Retinal pigment epithelial cell (primary cell): ENCODE results near the gene ZC3H18.

Source experiments
- DNase-seq: peaks from one replicate; pipeline ENCODE4 v3.0.0-alpha.2; 2010; ENCODE audit warnings: low read depth
- H3K4me3 ChIP-seq: 2 replicates; pipeline ENCODE4 v1.5.1; 2011; ENCODE audit warnings: mild to moderate bottlenecking, low read length, control low read depth, moderate library complexity
- TF ChIP-seq, protein P1 (sequence below): conservative IDR thresholded peaks from 2 replicates; pipeline ENCODE4 v1.5.1; 2011; ENCODE audit warnings: low read depth, low read length, control low read depth, inconsistent platforms

The ZC3H18 gene

DNA sequence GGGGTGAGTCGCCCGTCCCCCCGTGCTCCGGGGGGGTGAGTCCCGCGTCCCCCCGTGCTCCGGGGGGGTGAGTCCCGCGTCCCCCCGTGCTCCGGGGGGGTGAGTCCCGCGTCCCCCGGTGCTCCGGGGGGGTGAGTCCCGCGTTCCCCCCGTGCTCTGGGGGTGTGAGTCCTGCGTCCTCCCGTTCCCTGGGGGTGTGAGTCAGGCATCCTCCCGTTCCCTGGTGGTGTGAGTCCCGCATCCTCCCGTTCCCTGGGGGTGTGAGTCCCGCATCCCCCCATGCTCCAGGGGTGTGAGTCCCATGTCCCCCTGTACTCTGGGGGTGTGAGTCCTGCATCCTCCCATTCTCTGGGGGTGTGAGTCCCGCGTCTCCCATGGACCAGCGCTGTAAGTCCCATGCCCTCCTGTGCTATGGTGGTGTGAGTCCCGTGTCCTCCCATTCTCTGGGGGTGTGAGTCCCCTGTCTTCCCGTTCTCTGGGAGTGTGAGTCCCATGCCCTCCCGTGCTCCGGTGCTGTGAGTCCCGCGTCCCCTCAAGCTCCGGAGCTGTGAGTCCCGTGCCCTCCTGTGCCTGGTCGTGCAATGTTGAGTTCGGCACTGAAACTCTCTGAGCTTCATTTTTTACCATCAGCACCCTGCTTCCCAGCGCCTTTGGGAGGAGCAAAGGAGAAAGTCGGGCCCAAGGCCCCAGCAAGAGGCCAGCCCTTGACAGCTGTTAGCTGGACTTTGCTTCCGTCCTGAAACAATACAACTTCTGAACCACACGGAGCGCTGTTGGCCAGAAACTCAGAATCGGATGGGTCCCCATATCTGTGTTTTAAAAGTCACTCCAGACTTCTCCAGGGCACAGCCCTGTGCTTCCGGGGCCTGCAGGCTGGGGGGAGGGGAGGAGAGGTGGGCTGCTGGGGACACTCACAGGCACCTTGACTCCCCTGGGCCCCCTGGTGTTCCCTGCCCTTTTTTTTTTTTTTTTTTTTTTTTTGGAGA, 11.5 kb upstream of the ZC3H18 start:
- DNase-seq: peak; percentile 15

DNA sequence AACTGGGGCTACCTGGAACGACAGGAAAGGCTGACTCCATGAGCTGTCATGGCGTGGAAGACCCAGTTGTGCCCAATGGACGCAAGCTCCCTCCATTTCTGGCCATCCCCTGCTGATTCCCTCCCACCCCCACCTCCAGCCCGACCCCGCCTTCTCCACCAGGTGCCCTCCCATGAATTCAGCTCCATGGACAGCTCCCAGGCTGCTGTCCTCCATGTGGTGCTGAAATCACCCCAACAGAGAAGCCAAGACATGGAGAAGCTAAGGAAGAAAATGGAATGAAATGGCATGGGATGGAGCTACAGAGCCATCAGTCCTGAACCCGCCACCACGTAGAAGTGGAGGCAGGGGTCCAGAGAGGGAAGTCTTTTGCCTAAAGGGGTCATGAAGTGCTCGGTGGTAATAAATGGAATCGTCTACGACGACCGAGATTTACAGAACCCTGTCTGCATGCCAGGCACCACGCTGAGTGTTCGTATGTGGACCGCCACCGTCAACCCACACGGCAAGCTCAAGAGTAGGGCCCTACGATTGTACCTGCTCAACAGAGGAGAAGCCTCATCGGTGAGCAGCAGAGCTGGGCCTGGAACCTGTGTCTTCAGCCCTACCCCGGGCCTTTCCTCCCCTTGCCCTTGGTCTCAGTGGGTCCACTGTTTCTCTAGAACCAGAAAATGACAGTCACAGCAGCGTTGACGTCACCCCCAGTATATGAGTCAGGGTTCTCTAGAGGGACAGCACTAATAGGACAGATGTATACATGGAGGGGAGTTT, 9.3 kb upstream of the ZC3H18 start:
- no peak overlapping the region for H3K4me3 ChIP-seq
- no peak for DNase-seq
- TF ChIP-seq, protein P1, sequence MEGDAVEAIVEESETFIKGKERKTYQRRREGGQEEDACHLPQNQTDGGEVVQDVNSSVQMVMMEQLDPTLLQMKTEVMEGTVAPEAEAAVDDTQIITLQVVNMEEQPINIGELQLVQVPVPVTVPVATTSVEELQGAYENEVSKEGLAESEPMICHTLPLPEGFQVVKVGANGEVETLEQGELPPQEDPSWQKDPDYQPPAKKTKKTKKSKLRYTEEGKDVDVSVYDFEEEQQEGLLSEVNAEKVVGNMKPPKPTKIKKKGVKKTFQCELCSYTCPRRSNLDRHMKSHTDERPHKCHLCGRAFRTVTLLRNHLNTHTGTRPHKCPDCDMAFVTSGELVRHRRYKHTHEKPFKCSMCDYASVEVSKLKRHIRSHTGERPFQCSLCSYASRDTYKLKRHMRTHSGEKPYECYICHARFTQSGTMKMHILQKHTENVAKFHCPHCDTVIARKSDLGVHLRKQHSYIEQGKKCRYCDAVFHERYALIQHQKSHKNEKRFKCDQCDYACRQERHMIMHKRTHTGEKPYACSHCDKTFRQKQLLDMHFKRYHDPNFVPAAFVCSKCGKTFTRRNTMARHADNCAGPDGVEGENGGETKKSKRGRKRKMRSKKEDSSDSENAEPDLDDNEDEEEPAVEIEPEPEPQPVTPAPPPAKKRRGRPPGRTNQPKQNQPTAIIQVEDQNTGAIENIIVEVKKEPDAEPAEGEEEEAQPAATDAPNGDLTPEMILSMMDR: no peak

More for the DNA sequence above, 11.5 kb upstream of the ZC3H18 start:
- H3K4me3 ChIP-seq: no peak overlapping the region
- TF ChIP-seq, protein P1: peak; percentile 66

DNA sequence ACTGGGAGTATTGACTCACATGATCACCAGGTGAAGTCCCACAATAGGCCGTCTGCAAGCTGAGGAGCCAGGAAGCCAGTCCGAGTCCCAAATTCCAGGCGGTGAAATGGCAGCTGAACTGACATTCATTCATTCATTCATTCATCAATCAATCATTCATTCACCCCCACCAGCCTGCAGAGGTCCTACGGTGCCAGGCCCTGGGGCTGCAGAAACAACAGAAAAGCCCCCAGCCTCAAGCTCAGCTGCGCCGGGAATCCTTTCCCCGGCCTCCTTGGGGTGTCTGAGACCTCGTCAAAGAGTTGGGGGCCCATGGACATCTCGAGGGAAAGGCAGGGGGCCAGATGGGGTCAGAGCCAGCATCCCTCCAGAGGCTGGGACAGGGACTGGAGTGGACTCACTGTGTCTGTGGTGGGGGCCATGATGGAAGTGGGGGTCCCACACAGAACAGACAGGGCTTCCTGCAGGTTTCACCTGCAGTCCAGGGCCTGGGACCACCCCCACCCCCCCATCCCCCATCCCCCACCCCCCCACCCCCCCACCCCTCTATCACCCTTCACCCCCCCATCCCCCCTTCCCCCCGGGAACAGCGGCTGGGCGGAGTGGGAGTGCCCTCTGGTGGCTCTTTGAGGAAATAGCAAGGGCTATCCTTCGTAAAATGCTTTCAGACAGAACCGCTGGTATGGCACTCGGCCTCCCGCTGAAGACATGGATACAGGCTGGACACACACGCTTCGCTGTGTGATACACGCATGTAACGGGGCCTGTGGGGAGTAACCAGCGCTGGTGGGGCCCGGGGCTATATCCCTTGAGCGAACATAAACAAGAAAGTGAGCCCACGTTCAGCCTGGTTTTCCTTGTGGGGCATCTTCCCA, 8.5 kb upstream of the ZC3H18 start:
- no peak overlapping the region for H3K4me3 ChIP-seq
- TF ChIP-seq, protein P1: peak; percentile 76
- no peak for DNase-seq

DNA sequence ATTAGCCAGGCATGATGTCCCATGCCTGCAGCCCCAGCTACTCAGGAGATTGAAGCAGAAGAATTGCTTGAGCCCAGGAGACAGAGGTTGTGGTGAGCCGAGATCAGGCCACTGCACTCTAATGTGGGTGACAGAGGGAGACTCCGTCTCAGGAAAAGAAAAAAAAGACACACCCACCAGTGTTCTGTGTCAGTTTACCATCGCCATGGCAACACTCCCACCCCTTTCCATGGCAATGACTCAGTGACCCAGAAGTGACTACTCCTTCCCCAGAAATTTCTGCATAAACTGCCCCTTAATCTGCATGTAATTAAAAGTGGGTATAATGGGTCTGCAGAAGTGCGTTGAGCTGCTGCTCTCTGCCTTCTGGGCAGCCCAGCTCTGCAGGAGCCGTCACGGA, 4.0 kb upstream of the ZC3H18 start:
- H3K4me3 ChIP-seq: no peak overlapping the region
- TF ChIP-seq, protein P1: no peak
- DNase-seq: peak; percentile 4

DNA sequence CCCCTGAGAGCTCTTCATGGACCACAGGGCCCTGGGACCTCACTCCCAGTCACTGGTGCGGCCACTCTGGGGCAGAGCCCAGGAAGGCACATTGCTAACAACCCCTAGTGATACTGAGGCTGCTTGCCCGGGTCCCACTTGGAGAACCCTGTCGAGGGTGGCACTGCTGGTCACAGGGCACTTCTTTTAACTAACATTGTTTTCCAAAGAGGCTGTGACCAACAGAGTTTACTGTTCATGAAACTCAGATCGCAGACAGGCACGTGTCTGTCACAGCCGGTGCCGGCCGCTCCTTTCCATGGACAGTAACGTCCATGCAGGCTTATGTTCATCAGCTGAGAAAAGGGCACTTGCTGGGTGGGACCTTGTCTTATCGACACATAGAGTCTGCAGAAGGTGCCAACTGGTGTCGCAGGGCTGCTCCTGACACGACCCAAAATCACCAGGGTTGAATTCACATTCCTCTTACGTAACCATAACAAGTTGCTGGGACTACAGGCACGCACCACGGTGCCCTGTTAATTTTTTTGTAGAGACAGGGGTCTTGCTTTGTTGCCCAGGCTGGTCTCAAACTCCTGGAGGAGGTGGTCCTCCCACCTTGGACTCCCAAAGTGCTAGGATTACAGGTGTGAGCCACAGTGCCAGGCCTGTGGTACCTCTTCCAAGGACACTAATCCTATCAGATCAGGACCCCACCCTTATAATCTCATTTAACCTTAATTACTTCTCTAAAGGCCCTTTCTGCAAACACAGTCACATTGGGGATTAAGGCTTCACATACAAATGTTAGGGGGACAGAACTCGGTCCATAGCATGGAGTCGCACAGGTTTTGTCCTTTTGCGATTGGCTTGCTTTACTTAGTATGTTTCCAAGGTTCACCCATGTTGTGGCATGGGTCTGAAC, 1.2 kb upstream of the ZC3H18 start:
- H3K4me3 ChIP-seq: peak overlapping the region; percentile 65
- no peak for DNase-seq
- TF ChIP-seq, protein P1: no peak

DNA sequence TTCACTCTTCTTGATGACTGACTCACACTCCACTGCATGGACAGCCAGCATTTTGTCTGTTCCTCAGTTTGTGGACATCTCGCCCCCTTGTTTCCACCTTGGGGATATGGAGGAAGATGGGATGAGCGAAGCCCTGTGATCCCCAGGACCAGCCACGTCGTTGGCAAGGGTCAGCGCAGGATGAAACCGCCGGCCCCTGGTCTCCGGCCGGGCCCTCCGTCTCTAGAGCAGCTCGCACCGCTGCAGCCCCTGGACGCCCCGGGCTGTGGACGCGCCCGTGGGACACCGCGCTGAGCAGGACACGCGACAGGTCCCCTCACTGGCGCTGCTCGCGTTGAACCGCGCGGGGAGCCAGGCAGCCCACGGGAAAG, 604 bp upstream of the ZC3H18 start:
- DNase-seq: no peak
- TF ChIP-seq, protein P1: no peak
- peak overlapping the region; percentile 65 for H3K4me3 ChIP-seq
